Measurements from ENCODE around the gene ATP6V1D. TPM values are rescaled to one million over a fixed set of nuclear protein-coding genes. Genes with fewer than 3 reads are reported as not detected.
A peak's percentile ranks its signal among the peaks of the same experiment; 100 is the strongest.

ATP6V1D gene
- total RNA-seq, 4 donors from 2014 or later = 61.2 to 82.7 (median 73.1) TPM

- ATAC-seq (ENCODE audit: low FRiP score) (no peak), DNase-seq (ENCODE audit: low spot score) (no peak)
- TF ChIP-seq, protein P1, sequence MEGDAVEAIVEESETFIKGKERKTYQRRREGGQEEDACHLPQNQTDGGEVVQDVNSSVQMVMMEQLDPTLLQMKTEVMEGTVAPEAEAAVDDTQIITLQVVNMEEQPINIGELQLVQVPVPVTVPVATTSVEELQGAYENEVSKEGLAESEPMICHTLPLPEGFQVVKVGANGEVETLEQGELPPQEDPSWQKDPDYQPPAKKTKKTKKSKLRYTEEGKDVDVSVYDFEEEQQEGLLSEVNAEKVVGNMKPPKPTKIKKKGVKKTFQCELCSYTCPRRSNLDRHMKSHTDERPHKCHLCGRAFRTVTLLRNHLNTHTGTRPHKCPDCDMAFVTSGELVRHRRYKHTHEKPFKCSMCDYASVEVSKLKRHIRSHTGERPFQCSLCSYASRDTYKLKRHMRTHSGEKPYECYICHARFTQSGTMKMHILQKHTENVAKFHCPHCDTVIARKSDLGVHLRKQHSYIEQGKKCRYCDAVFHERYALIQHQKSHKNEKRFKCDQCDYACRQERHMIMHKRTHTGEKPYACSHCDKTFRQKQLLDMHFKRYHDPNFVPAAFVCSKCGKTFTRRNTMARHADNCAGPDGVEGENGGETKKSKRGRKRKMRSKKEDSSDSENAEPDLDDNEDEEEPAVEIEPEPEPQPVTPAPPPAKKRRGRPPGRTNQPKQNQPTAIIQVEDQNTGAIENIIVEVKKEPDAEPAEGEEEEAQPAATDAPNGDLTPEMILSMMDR (IDR thresholded peaks at IDR 0.05) = no peak
Measured at GRCh38 chr14:67371247-67372148, 11.9 kb upstream of the ATP6V1D start.

DNA sequence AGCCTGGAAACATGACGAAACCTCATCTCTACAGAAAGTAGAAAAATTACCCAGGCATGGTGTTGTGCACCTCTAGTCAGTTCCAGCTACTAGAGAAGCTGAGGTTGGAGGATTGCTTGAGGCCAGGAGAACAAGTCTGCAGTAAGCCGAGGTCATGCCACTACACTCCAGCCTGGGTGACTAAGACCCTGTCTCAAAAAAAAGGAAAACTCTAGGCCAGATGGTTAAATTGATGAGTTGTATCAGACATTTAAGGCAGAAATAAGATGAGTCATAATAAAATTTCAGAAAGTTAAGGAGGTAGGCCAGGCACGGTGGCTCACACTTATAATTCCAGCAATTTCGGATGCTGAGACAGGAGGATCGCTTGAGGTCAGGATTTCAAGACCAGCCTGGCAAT, 11.2 kb upstream of the ATP6V1D start:
- ATAC-seq (ENCODE audit: low FRiP score) = peak; percentile 53
- no peak for DNase-seq (ENCODE audit: low spot score)
- TF ChIP-seq, protein P1 (IDR thresholded peaks at IDR 0.05) = no peak

DNA sequence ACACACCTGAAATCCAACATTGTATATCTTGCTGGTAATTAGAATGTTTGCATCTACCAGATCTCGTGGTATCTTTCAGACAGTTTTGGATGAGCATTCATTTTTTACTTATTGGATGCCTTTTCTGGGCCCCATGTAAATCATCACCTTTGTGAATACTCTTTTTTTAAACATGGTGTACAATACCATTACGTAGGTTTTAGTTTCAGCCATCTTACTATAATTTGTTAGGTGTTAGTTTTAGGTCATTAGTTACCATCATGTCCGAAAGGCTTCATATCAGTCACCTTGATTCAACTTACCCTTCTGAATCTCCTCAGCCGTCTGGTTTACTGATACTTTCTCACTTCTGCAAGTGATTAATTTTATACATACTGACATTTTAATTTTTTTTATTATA, 5.9 kb upstream of the ATP6V1D start:
- TF ChIP-seq, protein P1 (IDR thresholded peaks at IDR 0.05) = no peak
- ATAC-seq (ENCODE audit: low FRiP score) (no peak), DNase-seq (ENCODE audit: low spot score) (no peak)

DNA sequence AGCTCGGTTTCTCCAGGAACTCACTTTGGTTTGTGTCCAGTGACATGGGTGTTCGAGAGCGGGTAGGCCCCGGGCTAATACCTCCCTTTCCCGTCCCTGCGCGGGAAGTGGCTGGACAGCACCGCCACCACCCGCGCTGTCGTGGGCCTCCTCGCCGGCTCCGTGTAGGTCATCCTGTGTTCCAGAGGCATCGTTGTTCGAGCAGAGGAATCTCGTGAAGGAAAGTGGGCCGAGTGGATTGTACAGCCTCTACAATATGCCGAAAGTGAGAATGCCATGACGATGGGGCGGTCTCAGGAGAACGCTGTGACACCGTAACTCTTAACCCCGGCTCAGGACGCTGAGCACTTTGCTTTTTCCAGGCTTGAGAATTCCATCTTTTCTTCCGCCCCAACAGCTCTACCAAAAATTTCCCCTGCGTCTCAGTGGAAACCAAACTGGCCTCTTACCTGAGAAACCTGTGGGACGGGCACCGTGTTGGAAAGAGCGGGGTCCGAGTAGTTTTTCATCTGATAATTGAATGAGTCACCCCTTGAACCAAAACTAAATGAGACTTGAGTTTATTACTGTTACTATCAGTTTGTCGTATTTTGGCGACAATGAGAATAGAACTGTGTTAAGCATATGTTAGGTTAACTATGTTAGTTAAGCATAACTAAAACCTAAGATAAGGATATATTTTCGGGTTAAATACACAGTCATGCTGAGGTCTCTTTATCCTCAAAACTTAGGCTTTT, 1.0 kb upstream of the ATP6V1D start:
- TF ChIP-seq, protein P1 (IDR thresholded peaks at IDR 0.05) = no peak
- DNase-seq (ENCODE audit: low spot score) = no peak
- ATAC-seq (ENCODE audit: low FRiP score) = peak; percentile 50

DNA sequence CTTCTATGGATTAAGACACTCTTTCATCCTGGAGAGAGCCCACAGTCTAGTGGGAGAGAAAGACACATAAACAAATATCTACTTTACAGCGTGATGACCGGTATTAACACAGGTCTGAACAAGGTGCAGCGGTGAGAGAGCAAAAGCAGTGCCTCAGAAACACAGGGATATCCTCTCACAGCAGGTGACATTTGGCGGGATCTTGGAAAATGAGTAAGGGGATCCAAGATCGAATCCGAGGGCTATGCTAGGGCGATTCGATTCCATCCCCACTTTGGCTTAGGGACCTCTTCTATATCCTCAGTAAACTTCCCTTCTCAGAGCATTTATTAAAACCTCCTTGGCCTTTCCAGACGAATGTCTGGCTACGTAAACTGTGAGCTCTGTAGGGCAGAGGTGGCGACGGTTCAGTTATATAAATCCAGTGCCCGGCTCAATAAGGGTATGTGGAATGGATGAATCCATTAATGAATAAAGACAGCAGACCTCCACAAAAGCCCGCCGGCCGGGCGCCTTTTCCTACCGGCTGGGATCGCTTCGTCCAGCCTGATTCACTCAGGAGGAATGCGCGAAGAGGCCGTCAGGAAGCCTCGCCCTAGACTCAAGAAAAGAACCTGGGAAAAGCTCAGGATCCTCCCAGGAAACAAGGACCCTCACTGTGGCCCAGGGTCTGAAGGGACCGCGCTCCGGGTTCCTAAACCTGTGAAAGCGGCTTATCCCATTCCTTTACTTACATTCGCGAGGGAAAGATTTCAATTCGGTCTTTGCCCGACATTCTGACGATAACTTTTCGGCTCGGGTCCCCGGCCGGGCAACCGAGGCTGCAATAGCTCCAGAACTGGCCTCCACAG, 455 bp downstream of the ATP6V1D start:
- ATAC-seq (ENCODE audit: low FRiP score) (no peak), DNase-seq (ENCODE audit: low spot score) (no peak)
- TF ChIP-seq, protein P1 (IDR thresholded peaks at IDR 0.05) = no peak

DNA sequence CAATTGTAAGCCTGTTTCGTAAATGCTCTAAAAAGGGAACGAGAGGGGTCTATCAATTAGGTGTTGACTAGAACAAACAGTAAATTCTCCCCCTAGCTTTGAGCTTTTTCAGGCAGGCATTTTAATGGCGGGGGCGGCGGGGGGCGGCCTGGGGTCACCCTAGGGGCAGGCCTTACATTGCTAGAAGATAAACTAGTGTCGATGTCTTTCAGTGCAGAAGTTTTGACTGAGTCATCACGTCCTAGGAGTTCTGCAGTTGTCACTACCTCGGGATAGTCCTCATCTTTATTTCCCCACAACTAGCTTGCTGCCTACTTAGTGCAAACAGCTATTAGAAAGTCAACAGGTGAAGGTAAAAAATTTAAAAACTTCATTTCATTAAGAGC, 1.6 kb downstream of the ATP6V1D start:
- DNase-seq (ENCODE audit: low spot score) (no peak), ATAC-seq (ENCODE audit: low FRiP score) (no peak)
- TF ChIP-seq, protein P1 (IDR thresholded peaks at IDR 0.05) = no peak

Data from omental fat pad (tissue), 4 donors.